Measurements from ENCODE around the gene CERT1.

- TF ChIP-seq CTCF (IDR thresholded peaks at IDR 0.05; ENCODE audit: poor library complexity) (no peak), EZH2 (IDR thresholded peaks at IDR 0.05; ENCODE audit: borderline replicate concordance) (no peak), EZH2phosphoT487 (IDR thresholded peaks at IDR 0.05; ENCODE audit: low read depth, severe bottlenecking, unreplicated experiment) (no peak)
Observed at GRCh38 chr5:75380099-75380498, 131.3 kb downstream of the CERT1 start.
